ENCODE results near the gene DNAJC25. TPM values are rescaled to one million over a fixed set of nuclear protein-coding genes. Genes with fewer than 3 reads are reported as not detected.
A peak's percentile ranks its signal among the peaks of the same experiment; 100 is the strongest.

DNAJC25 gene
- total RNA-seq, 1 donor from 2014 or later = 6.5 TPM

DNA sequence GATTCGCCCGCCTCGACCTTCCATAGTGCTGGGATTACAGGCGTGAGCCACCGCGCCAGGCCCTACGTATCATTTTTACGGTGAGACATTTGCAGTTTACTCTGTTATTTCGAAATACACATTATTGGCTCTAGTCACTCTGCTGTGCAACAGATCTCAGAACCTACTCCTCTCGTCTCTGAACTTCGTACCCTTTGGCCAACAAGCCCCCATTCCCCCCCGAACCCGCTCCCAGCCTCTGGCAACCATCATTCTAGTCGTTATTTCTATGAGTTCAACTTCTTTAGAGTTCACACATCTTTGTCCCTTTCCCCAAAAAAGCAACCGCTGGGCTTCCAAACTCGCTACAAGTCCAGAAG is 32.4 kb upstream of the DNAJC25 start:
- Mint-ChIP-seq H3K36me3 (ENCODE audit: unreplicated experiment) (peaks cover 7% of the 10 kb centered on the region), H3K27ac (ENCODE audit: unreplicated experiment) (peak overlapping the region; percentile 57), H3K4me1 (ENCODE audit: unreplicated experiment) (peaks cover 19% of the 10 kb centered on the region), H3K4me3 (ENCODE audit: unreplicated experiment) (peak overlapping the region; percentile 92), H3K9me3 (ENCODE audit: unreplicated experiment) (peaks cover 6% of the 10 kb centered on the region), H3K27me3 (ENCODE audit: unreplicated experiment) (no peaks in the 10 kb centered on the region)
- no peak for DNase-seq (ENCODE audit: extremely low spot score, unreplicated experiment)
- TF ChIP-seq, protein P1, sequence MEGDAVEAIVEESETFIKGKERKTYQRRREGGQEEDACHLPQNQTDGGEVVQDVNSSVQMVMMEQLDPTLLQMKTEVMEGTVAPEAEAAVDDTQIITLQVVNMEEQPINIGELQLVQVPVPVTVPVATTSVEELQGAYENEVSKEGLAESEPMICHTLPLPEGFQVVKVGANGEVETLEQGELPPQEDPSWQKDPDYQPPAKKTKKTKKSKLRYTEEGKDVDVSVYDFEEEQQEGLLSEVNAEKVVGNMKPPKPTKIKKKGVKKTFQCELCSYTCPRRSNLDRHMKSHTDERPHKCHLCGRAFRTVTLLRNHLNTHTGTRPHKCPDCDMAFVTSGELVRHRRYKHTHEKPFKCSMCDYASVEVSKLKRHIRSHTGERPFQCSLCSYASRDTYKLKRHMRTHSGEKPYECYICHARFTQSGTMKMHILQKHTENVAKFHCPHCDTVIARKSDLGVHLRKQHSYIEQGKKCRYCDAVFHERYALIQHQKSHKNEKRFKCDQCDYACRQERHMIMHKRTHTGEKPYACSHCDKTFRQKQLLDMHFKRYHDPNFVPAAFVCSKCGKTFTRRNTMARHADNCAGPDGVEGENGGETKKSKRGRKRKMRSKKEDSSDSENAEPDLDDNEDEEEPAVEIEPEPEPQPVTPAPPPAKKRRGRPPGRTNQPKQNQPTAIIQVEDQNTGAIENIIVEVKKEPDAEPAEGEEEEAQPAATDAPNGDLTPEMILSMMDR (IDR thresholded peaks at IDR 0.05) = no peak

GRCh38 chr9:111599092-111599954 is 31.8 kb upstream of the DNAJC25 start, which contains the start of gene PTGR1:
TSS of gene PTGR1 (minus strand) at chr9:111599647. CDS start at chr9:111597422, 2,225 bp downstream.
- peaks cover 19% of the 10 kb centered on the region for H3K4me1 Mint-ChIP-seq (ENCODE audit: unreplicated experiment)
- H3K36me3 Mint-ChIP-seq (ENCODE audit: unreplicated experiment) = peaks cover 4% of the 10 kb centered on the region
- DNase-seq (ENCODE audit: extremely low spot score, unreplicated experiment) = peak; percentile 86
- TF ChIP-seq, protein P1 (IDR thresholded peaks at IDR 0.05) = no peak
- H3K27ac Mint-ChIP-seq (ENCODE audit: unreplicated experiment) = peak within 1 kb of the TSS; percentile 85
- no peaks in the 10 kb centered on the region for H3K27me3 Mint-ChIP-seq (ENCODE audit: unreplicated experiment)
- H3K9me3 Mint-ChIP-seq (ENCODE audit: unreplicated experiment) = peaks cover 6% of the 10 kb centered on the region
- H3K4me3 Mint-ChIP-seq (ENCODE audit: unreplicated experiment) = peak within 1 kb of the TSS; percentile 92

- H3K27me3 Mint-ChIP-seq (ENCODE audit: unreplicated experiment) = no peaks in the 10 kb centered on the region
- peaks cover 4% of the 10 kb centered on the region for H3K36me3 Mint-ChIP-seq (ENCODE audit: unreplicated experiment)
- DNase-seq (ENCODE audit: extremely low spot score, unreplicated experiment) = no peak
- H3K4me1 Mint-ChIP-seq (ENCODE audit: unreplicated experiment) = peaks cover 19% of the 10 kb centered on the region
- H3K9me3 Mint-ChIP-seq (ENCODE audit: unreplicated experiment) = peaks cover 6% of the 10 kb centered on the region
- peak overlapping the region; percentile 92 for H3K4me3 Mint-ChIP-seq (ENCODE audit: unreplicated experiment)
- H3K27ac Mint-ChIP-seq (ENCODE audit: unreplicated experiment) = peak overlapping the region; percentile 85
- TF ChIP-seq, protein P1 (IDR thresholded peaks at IDR 0.05) = no peak
Observed at GRCh38 chr9:111599955-111600343, 31.2 kb upstream of the DNAJC25 start.

DNA sequence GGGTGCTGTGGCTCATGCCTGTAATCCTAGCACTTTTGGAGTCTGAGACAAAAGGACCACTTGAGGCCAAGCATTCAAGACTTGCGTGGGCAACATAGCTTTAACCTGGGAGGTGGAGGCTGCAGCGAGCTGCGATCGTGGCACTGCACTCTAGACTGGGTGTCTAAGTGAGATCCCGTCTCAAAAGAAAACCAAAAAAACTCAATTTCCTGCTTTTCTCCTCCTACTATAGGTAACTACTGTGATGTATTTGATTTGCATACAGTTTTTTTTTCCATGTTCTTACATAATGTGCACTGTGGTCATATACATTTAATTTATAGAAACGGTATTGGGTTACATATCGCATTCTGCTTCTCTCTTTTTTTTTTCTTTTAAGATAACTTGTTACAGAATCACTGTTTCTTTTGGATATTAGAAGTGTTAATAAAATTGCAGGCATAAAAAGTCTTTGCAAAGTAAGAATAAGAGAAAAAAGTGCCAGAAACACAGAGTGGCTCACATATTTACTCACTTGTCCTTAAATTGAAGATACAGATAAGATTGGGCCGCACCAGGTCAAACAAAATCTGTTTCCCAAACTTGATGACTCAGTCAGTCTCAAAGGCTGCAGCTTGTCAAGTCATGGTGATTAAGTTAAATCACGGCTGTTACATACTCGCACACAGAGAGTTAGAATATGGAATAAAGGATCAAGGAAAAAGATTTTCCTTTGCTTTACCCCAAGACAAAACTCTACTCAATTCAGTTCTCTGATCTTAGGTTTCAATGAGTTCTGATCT is 29.7 kb upstream of the DNAJC25 start:
- H3K9me3 Mint-ChIP-seq (ENCODE audit: unreplicated experiment) = peaks cover 6% of the 10 kb centered on the region
- TF ChIP-seq, protein P1 (IDR thresholded peaks at IDR 0.05) = no peak
- H3K4me1 Mint-ChIP-seq (ENCODE audit: unreplicated experiment) = peaks cover 19% of the 10 kb centered on the region
- no peaks in the 10 kb centered on the region for H3K36me3 Mint-ChIP-seq (ENCODE audit: unreplicated experiment)
- peaks cover 3% of the 10 kb centered on the region for H3K27me3 Mint-ChIP-seq (ENCODE audit: unreplicated experiment)
- DNase-seq (ENCODE audit: extremely low spot score, unreplicated experiment) = no peak
- no peak overlapping the region for H3K27ac Mint-ChIP-seq (ENCODE audit: unreplicated experiment)
- no peak overlapping the region for H3K4me3 Mint-ChIP-seq (ENCODE audit: unreplicated experiment)

GRCh38 chr9:111603041-111603440 is 28.1 kb upstream of the DNAJC25 start:
- DNase-seq (ENCODE audit: extremely low spot score, unreplicated experiment) = no peak
- Mint-ChIP-seq H3K27ac (ENCODE audit: unreplicated experiment) (no peak overlapping the region), H3K4me1 (ENCODE audit: unreplicated experiment) (peaks cover 13% of the 10 kb centered on the region), H3K9me3 (ENCODE audit: unreplicated experiment) (no peaks in the 10 kb centered on the region), H3K27me3 (ENCODE audit: unreplicated experiment) (peaks cover 3% of the 10 kb centered on the region), H3K36me3 (ENCODE audit: unreplicated experiment) (no peaks in the 10 kb centered on the region), H3K4me3 (ENCODE audit: unreplicated experiment) (no peak overlapping the region)
- TF ChIP-seq, protein P1 (IDR thresholded peaks at IDR 0.05) = no peak
